WTC11 (cell line): ENCODE measurements around the gene POLE3. TPM values are rescaled to one million over a fixed set of nuclear protein-coding genes. Genes with fewer than 3 reads are reported as not detected.

Experiments
- ATAC-seq: fragments of 200-7000 bp; cut with Tn5 transposase; 2 replicates; pipeline ENCODE4 v1.10.0; 2021; ENCODE audit warnings: mild to moderate bottlenecking, moderate library complexity
- CTCF ChIA-PET: fragments of 300-600 bp; sonication (Branson Sonifier 250); formaldehyde crosslinking; loops from one replicate; lab custom pipeline; 2021; ENCODE audit warnings: antibody characterized with exemption; lab: Charles Lee
- POLR2A ChIA-PET: fragments of 350-600 bp; sonication (Branson Sonifier 250); formaldehyde crosslinking; loops from one replicate; lab custom pipeline; 2021; ENCODE audit warnings: antibody characterized with exemption; lab: Charles Lee
- DNase-seq: peaks from one replicate; pipeline ENCODE4 v3.0.0; 2021; ENCODE audit warnings: low spot score
- H3K27ac Mint-ChIP-seq: 2 replicates; pipeline ENCODE4 v1.8.0; 2021; ENCODE audit warnings: mixed read lengths
- H3K27me3 Mint-ChIP-seq: 2 replicates; pipeline ENCODE4 v1.8.0; 2021; ENCODE audit warnings: low read depth, mild to moderate bottlenecking, moderate library complexity, mixed read lengths
- H3K36me3 Mint-ChIP-seq: 2 replicates; pipeline ENCODE4 v1.8.0; 2021; ENCODE audit warnings: mixed read lengths
- H3K4me1 Mint-ChIP-seq: 2 replicates; pipeline ENCODE4 v1.8.0; 2022; ENCODE audit warnings: mixed read lengths
- H3K4me3 Mint-ChIP-seq: 2 replicates; pipeline ENCODE4 v1.8.0; 2021; ENCODE audit warnings: mild to moderate bottlenecking, moderate library complexity, mixed read lengths
- H3K9me3 Mint-ChIP-seq: 2 replicates; pipeline ENCODE4 v1.8.0; 2021; ENCODE audit warnings: mixed read lengths
- CDX4 ChIP-seq: fragments of 250-450 bp; sonication (Bioruptor Pico); IDR thresholded peaks from 2 replicates; pipeline ENCODE4 v1.9.0; 2021; ENCODE audit warnings: moderate library complexity, mild to moderate bottlenecking, inconsistent platforms, borderline replicate concordance
- CREM ChIP-seq: sonication (generic); formaldehyde crosslinking; IDR thresholded peaks from 2 replicates; pipeline ENCODE4 v1.8.1; 2022; ENCODE audit warnings: mild to moderate bottlenecking, missing genetic modification reagents, moderate library complexity
- ELF4 ChIP-seq: sonication (generic); formaldehyde crosslinking; IDR thresholded peaks from 2 replicates; pipeline ENCODE4 v1.8.1; 2022; ENCODE audit warnings: low read depth, mild to moderate bottlenecking, moderate library complexity, missing genetic modification reagents
- GABPB1 ChIP-seq: sonication (generic); formaldehyde crosslinking; IDR thresholded peaks from 2 replicates; pipeline ENCODE4 v1.8.1; 2023; ENCODE audit warnings: mild to moderate bottlenecking, missing genetic modification reagents
- HMGXB4 ChIP-seq: sonication (generic); formaldehyde crosslinking; IDR thresholded peaks from 2 replicates; pipeline ENCODE4 v1.8.1; 2023; ENCODE audit warnings: mild to moderate bottlenecking, moderate library complexity, missing genetic modification reagents
- MYBL2 ChIP-seq: sonication (generic); formaldehyde crosslinking; IDR thresholded peaks from 2 replicates; pipeline ENCODE4 v1.8.1; 2023; ENCODE audit warnings: mild to moderate bottlenecking, moderate library complexity, missing genetic modification reagents
- NR2C2 ChIP-seq: sonication (generic); formaldehyde crosslinking; IDR thresholded peaks from 2 replicates; pipeline ENCODE4 v1.8.0; 2022; ENCODE audit warnings: mild to moderate bottlenecking, missing genetic modification reagents
- OVOL2 ChIP-seq: fragments of 250-450 bp; sonication (Bioruptor Pico); IDR thresholded peaks from 2 replicates; pipeline ENCODE4 v1.9.0; 2021; ENCODE audit warnings: mild to moderate bottlenecking, borderline replicate concordance
- RORB ChIP-seq: fragments of 250-450 bp; sonication (Bioruptor Pico); IDR thresholded peaks from 2 replicates; pipeline ENCODE4 v1.9.0; 2021; ENCODE audit warnings: mild to moderate bottlenecking
- SMAD3 ChIP-seq: sonication (generic); formaldehyde crosslinking; IDR thresholded peaks from 2 replicates; pipeline ENCODE4 v1.8.0; 2022; ENCODE audit warnings: missing genetic modification reagents, mild to moderate bottlenecking, borderline replicate concordance
- USF2 ChIP-seq: sonication (generic); formaldehyde crosslinking; IDR thresholded peaks from 2 replicates; pipeline ENCODE4 v1.8.1; 2023; ENCODE audit warnings: mild to moderate bottlenecking, missing genetic modification reagents, moderate library complexity
- ZNF232 ChIP-seq: sonication (generic); formaldehyde crosslinking; IDR thresholded peaks from 2 replicates; pipeline ENCODE4 v1.8.0; 2022; ENCODE audit warnings: mild to moderate bottlenecking, missing genetic modification reagents
- ZNF317 ChIP-seq: sonication (generic); formaldehyde crosslinking; IDR thresholded peaks from 2 replicates; pipeline ENCODE4 v1.8.1; 2023; ENCODE audit warnings: low read depth, mild to moderate bottlenecking, moderate library complexity, missing genetic modification reagents, borderline replicate concordance
- ZNF396 ChIP-seq: fragments of 250-450 bp; sonication (Bioruptor Pico); IDR thresholded peaks from 2 replicates; pipeline ENCODE4 v1.8.0; 2021; ENCODE audit warnings: mild to moderate bottlenecking, moderate library complexity, borderline replicate concordance
- ZNF423 ChIP-seq: fragments of 250-450 bp; sonication (Bioruptor Pico); IDR thresholded peaks from 2 replicates; pipeline ENCODE4 v2.1.2; 2022; ENCODE audit warnings: mild to moderate bottlenecking, moderate library complexity
- ZNF425 ChIP-seq: fragments of 250-450 bp; sonication (Bioruptor Pico); conservative IDR thresholded peaks from 2 replicates; pipeline ENCODE4 v1.9.0; 2021; ENCODE audit warnings: mild to moderate bottlenecking
- total RNA-seq: library from RNA; stranded (reverse); gene quantifications from 3 replicates; pipeline ENCODE4 v1.2.3, GENCODE V29; 2021
- TF ChIP-seq, protein P1 (sequence below): fragments of 200-600 bp; IDR thresholded peaks from 2 replicates; pipeline ENCODE4 v1.8.0; 2022; ENCODE audit warnings: antibody characterized with exemption
- TF ChIP-seq, protein P2 (sequence below): fragments of 250-450 bp; sonication (Bioruptor Pico); IDR thresholded peaks from 2 replicates; pipeline ENCODE4 v1.9.0; 2021; ENCODE audit warnings: mild to moderate bottlenecking
- TF ChIP-seq, protein P3 (sequence below): sonication (generic); formaldehyde crosslinking; IDR thresholded peaks from 2 replicates; pipeline ENCODE4 v1.8.0; 2023; ENCODE audit warnings: mild to moderate bottlenecking, missing genetic modification reagents

Gene POLE3
- total RNA-seq, 1 experiment from 2014 or later: 43.6 TPM

GRCh38 chr9:113425072-113425471, 14.6 kb upstream of the POLE3 start:
- Mint-ChIP-seq H3K4me1 (peaks cover 10% of the 10 kb centered on the region), H3K4me3 (no peak overlapping the region), H3K9me3 (no peaks in the 10 kb centered on the region), H3K36me3 (no peaks in the 10 kb centered on the region), H3K27ac (0 out of 2 replicates have a peak overlapping the region, but pooled peaks have one; percentile 39), H3K27me3 (peaks cover 15% of the 10 kb centered on the region)
- peak; percentile 65; the same call in 1 of the 2 replicates for TF ChIP-seq ZNF423 (CRISPR knock-in tag)
- TF ChIP-seq, protein P1, sequence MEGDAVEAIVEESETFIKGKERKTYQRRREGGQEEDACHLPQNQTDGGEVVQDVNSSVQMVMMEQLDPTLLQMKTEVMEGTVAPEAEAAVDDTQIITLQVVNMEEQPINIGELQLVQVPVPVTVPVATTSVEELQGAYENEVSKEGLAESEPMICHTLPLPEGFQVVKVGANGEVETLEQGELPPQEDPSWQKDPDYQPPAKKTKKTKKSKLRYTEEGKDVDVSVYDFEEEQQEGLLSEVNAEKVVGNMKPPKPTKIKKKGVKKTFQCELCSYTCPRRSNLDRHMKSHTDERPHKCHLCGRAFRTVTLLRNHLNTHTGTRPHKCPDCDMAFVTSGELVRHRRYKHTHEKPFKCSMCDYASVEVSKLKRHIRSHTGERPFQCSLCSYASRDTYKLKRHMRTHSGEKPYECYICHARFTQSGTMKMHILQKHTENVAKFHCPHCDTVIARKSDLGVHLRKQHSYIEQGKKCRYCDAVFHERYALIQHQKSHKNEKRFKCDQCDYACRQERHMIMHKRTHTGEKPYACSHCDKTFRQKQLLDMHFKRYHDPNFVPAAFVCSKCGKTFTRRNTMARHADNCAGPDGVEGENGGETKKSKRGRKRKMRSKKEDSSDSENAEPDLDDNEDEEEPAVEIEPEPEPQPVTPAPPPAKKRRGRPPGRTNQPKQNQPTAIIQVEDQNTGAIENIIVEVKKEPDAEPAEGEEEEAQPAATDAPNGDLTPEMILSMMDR: no peak
- ChIA-PET POLR2A (no interaction called here), CTCF (interaction anchor here (1.4 kb wide), 1 partner anchor 233 kb away, joined by 3 read pairs; no protein-coding TSS in a partner anchor)
- peak; percentile 17 for DNase-seq
- peak; percentile 80 for ATAC-seq

DNA sequence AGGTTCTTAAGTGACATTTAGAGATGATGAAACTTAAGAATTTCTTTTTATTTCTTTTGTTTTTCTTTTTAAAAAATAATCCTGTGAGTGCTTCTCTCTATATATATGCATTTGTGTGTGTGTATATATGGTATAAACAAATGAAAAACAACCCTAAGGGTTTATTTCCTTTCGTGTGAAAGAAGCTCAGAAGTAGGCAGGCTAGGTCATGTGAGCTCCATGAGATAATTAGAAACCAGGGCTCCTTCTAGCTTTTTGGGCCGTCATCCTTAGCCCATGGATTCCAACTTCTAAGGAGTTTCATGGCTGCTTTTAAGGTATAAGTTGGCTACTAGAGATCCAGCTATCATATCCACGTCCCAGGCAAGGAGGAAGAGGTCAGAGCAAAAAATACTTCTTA, 11.3 kb upstream of the POLE3 start:
- Mint-ChIP-seq H3K36me3 (no peaks in the 10 kb centered on the region), H3K9me3 (no peaks in the 10 kb centered on the region), H3K27ac (no peak overlapping the region), H3K27me3 (peaks cover 7% of the 10 kb centered on the region; the same call in 1 of the 2 replicates), H3K4me1 (peaks cover 10% of the 10 kb centered on the region), H3K4me3 (no peak overlapping the region)
- CTCF ChIA-PET: no interaction called here
- no peak for TF ChIP-seq HMGXB4 (CRISPR knock-in tag)
- no peak for TF ChIP-seq MYBL2 (CRISPR knock-in tag)
- TF ChIP-seq, protein P2, sequence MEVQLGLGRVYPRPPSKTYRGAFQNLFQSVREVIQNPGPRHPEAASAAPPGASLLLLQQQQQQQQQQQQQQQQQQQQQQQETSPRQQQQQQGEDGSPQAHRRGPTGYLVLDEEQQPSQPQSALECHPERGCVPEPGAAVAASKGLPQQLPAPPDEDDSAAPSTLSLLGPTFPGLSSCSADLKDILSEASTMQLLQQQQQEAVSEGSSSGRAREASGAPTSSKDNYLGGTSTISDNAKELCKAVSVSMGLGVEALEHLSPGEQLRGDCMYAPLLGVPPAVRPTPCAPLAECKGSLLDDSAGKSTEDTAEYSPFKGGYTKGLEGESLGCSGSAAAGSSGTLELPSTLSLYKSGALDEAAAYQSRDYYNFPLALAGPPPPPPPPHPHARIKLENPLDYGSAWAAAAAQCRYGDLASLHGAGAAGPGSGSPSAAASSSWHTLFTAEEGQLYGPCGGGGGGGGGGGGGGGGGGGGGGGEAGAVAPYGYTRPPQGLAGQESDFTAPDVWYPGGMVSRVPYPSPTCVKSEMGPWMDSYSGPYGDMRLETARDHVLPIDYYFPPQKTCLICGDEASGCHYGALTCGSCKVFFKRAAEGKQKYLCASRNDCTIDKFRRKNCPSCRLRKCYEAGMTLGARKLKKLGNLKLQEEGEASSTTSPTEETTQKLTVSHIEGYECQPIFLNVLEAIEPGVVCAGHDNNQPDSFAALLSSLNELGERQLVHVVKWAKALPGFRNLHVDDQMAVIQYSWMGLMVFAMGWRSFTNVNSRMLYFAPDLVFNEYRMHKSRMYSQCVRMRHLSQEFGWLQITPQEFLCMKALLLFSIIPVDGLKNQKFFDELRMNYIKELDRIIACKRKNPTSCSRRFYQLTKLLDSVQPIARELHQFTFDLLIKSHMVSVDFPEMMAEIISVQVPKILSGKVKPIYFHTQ: no peak
- TF ChIP-seq RORB (CRISPR knock-in tag): no peak
- TF ChIP-seq SMAD3: no peak
- TF ChIP-seq USF2 (CRISPR knock-in tag): no peak
- TF ChIP-seq GABPB1 (CRISPR knock-in tag): no peak
- no peak for ATAC-seq
- no peak for DNase-seq
- POLR2A ChIA-PET: no interaction called here

- H3K27me3 Mint-ChIP-seq: 0 out of 2 replicates have a peak, but pooled peaks cover 2% of the 10 kb centered on the region
- ChIA-PET CTCF (interaction anchor here (1.4 kb wide), 1 partner anchor 241 kb away, joined by 4 read pairs; no protein-coding TSS in a partner anchor), POLR2A (no interaction called here)
- no peaks in the 10 kb centered on the region for H3K36me3 Mint-ChIP-seq
- no peaks in the 10 kb centered on the region for H3K4me1 Mint-ChIP-seq
- no peak for DNase-seq
- no peak overlapping the region for H3K4me3 Mint-ChIP-seq
- no peaks in the 10 kb centered on the region for H3K9me3 Mint-ChIP-seq
- ATAC-seq: no peak
- H3K27ac Mint-ChIP-seq: no peak overlapping the region
- TF ChIP-seq ZNF425 (CRISPR knock-in tag) (no peak), NR2C2 (no peak), ZNF396 (CRISPR knock-in tag) (no peak), ZNF232 (no peak), ELF4 (no peak), ZNF317 (no peak), MYBL2 (CRISPR knock-in tag) (no peak), CDX4 (no peak), OVOL2 (no peak), CREM (CRISPR knock-in tag) (no peak), RORB (CRISPR knock-in tag) (no peak)
- TF ChIP-seq, protein P3, sequence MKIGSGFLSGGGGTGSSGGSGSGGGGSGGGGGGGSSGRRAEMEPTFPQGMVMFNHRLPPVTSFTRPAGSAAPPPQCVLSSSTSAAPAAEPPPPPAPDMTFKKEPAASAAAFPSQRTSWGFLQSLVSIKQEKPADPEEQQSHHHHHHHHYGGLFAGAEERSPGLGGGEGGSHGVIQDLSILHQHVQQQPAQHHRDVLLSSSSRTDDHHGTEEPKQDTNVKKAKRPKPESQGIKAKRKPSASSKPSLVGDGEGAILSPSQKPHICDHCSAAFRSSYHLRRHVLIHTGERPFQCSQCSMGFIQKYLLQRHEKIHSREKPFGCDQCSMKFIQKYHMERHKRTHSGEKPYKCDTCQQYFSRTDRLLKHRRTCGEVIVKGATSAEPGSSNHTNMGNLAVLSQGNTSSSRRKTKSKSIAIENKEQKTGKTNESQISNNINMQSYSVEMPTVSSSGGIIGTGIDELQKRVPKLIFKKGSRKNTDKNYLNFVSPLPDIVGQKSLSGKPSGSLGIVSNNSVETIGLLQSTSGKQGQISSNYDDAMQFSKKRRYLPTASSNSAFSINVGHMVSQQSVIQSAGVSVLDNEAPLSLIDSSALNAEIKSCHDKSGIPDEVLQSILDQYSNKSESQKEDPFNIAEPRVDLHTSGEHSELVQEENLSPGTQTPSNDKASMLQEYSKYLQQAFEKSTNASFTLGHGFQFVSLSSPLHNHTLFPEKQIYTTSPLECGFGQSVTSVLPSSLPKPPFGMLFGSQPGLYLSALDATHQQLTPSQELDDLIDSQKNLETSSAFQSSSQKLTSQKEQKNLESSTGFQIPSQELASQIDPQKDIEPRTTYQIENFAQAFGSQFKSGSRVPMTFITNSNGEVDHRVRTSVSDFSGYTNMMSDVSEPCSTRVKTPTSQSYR (CRISPR knock-in tag): no peak
These were observed 6.9 kb upstream of the POLE3 start for GRCh38 chr9:113417370-113417769.
